WERI-Rb-1 (cell line): Measurements from ENCODE around the gene TMEM19.

Experiments used
- DNase-seq: peaks from one replicate; pipeline ENCODE4 v3.0.0-alpha.2; 2020
- H3K27ac ChIP-seq: fragments of 250-450 bp; sonication (Bioruptor Pico); 2 replicates; pipeline ENCODE4 v1.5.1; 2020; ENCODE audit warnings: mild to moderate bottlenecking, moderate library complexity
- H3K27me3 ChIP-seq: fragments of 250-450 bp; sonication (Bioruptor Pico); 2 replicates; pipeline ENCODE4 v1.5.1; 2021; ENCODE audit warnings: mild to moderate bottlenecking, low read depth, moderate library complexity; ENCODE audit not compliant: insufficient read depth, severe bottlenecking
- H3K36me3 ChIP-seq: fragments of 250-450 bp; sonication (Bioruptor Pico); 2 replicates; pipeline ENCODE4 v1.5.1; 2020; ENCODE audit warnings: mild to moderate bottlenecking, moderate library complexity
- H3K4me3 ChIP-seq: 2 replicates; pipeline ENCODE4 v1.5.1; 2011; ENCODE audit warnings: low read depth, mild to moderate bottlenecking, control low read depth, low read length
- H3K9me3 ChIP-seq: fragments of 250-450 bp; sonication (Bioruptor Pico); 2 replicates; pipeline ENCODE4 v1.5.1; 2021; ENCODE audit warnings: mild to moderate bottlenecking, moderate library complexity; ENCODE audit not compliant: severe bottlenecking
- CTCF ChIP-seq: IDR thresholded peaks from 2 replicates; pipeline ENCODE4 v1.5.1; 2011; ENCODE audit warnings: low read depth, mild to moderate bottlenecking, control low read depth, inconsistent platforms, low read length

Gene TMEM19

GRCh38 chr12:71652656-71653055 lies 33.2 kb upstream of the TMEM19 start:
- Histone ChIP-seq H3K27me3 (no peaks in the 10 kb centered on the region), H3K4me3 (no peak overlapping the region), H3K36me3 (peaks cover 36% of the 10 kb centered on the region), H3K9me3 (no peaks in the 10 kb centered on the region), H3K27ac (no peak overlapping the region)
- TF ChIP-seq CTCF = no peak
- DNase-seq = no peak

DNA sequence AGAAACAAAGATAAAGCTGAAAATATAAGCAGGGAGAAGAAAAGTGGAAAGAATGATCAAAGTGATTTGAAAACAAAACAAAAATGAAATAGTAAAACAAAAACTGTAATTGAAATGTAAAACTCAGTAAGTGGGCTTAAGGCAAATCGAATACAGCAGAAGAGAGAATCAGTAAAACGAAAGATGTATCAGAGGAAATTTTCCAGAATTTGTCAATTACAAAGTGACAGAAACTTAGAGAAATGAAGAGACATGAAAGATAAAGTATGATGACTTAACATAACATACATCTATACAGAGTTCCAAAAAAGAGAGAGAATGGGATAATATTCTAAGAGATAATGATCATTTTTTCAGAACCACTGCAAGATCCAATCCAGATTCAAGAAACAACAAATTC lies 32.7 kb upstream of the TMEM19 start:
- TF ChIP-seq CTCF = no peak
- Histone ChIP-seq H3K27ac (no peak overlapping the region), H3K9me3 (no peaks in the 10 kb centered on the region), H3K27me3 (no peaks in the 10 kb centered on the region), H3K36me3 (peaks cover 40% of the 10 kb centered on the region), H3K4me3 (no peak overlapping the region)
- DNase-seq = no peak

DNA sequence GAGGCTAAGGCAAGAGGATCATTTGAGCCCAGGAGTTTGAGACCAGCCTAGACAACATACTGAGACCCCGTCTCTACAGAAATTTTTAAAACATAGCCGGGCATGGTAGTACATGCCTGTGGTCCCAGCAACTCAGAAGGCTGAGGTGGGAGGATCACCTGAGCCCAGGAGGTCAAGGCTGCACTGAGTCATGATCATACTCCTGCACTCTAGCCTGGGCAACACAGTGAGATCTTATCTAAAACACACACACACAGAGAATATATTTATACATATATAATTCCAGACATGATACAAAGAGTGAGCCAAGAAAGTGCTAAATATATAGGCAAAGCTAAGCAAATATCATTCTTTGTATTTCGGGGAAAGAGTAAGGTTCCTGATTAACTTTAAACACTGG lies 31.7 kb upstream of the TMEM19 start:
- TF ChIP-seq CTCF = no peak
- H3K9me3 ChIP-seq = no peaks in the 10 kb centered on the region
- H3K27me3 ChIP-seq = no peaks in the 10 kb centered on the region
- peaks cover 48% of the 10 kb centered on the region for H3K36me3 ChIP-seq
- no peak overlapping the region for H3K27ac ChIP-seq
- no peak for DNase-seq
- H3K4me3 ChIP-seq = no peak overlapping the region

GRCh38 chr12:71655495-71655894 lies 30.4 kb upstream of the TMEM19 start:
- Histone ChIP-seq H3K4me3 (no peak overlapping the region), H3K36me3 (peaks cover 56% of the 10 kb centered on the region), H3K27me3 (no peaks in the 10 kb centered on the region), H3K9me3 (no peaks in the 10 kb centered on the region), H3K27ac (no peak overlapping the region)
- no peak for DNase-seq
- no peak for TF ChIP-seq CTCF

DNA sequence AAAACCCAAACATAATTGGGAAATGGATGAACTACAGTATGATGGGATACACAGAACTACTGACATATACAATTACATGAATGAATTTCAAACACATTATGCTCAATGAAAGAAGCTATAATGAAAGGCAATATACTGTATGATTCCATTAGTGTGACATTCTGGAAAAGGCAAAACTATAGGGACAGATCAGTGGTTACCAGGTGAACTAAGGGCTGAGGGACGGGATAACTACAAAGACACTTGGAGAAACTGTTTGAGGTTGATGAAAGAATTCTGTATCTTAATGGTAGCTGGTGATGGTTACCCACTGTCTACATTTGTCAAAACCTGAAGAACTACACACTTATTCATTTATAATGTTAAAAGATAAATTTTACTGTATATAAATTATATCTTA lies 30.0 kb upstream of the TMEM19 start:
- H3K36me3 ChIP-seq = peaks cover 56% of the 10 kb centered on the region
- no peak overlapping the region for H3K4me3 ChIP-seq
- H3K27me3 ChIP-seq = no peaks in the 10 kb centered on the region
- no peak overlapping the region for H3K27ac ChIP-seq
- H3K9me3 ChIP-seq = no peaks in the 10 kb centered on the region
- TF ChIP-seq CTCF = no peak
- no peak for DNase-seq

DNA sequence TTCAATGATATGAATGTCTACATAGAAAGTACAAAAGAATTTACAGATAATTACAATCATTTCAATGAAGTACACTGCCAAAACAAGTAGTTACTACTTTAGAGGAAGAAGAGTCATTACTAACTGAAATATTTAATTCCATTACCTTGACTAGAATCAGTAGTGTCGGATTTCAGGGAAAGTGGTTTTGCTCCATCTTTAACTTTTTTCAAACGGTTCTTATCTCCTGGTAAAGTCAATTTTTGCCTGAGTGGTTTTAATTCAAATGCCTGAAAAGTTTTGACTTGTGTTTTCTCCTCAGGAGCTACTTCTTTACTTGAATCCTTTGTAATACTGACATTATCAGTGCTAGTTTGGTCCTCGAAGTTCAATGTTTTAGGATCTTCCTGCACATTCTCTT lies 29.1 kb upstream of the TMEM19 start:
- no peak for TF ChIP-seq CTCF
- Histone ChIP-seq H3K36me3 (peaks cover 53% of the 10 kb centered on the region), H3K27ac (no peak overlapping the region)

More for the DNA sequence above, 29.1 kb upstream of the TMEM19 start:
- Histone ChIP-seq H3K27me3 (no peaks in the 10 kb centered on the region), H3K9me3 (no peaks in the 10 kb centered on the region), H3K4me3 (no peak overlapping the region)
- DNase-seq = no peak
